HG03060 (cell line): ENCODE data around the gene ONECUT1.
A peak's percentile ranks its signal among the peaks of the same experiment; 100 is the strongest.

ENCODE experiments used
- ATAC-seq: cut with Tn5 transposase; IDR thresholded peaks from one replicate; pipeline ENCODE4 v1.9.1; 2021; ENCODE audit warnings: low read depth, moderate number of reproducible peaks; ENCODE audit not compliant: unreplicated experiment

The ONECUT1 gene

GRCh38 chr15:52783929-52784798, 6.0 kb downstream of the ONECUT1 start:
- no peak for ATAC-seq

DNA sequence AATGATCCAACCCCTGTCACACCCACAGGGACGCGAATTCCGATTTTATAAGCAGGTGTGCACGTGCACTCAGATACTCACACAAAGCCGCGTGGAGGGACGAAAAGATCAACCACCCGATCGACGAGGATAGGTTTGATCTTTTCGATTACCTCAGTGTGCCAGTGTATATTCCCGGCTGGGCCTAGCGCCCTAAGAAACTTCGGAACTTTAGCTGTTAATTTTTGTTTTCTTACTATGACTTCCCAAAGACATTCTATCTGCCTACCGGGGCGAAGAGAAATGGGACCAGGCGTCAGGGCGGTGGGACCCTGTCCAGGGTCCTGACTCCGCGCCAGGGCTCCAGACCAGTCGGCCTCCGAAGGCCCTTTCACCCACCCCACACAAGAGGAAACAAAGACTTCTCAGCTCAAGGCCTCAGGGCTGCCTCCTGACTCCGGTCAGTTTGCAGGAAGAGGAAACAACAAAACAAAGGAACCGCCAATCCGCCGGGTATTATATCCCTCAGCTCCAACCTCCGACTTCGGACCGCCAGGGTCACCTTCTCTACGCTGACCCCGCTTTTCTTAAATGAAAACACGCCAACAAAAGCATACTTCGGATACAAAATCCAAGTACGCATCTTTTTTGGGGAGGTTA, 6.8 kb downstream of the ONECUT1 start:
- ATAC-seq = no peak

- ATAC-seq = no peak
These were observed 7.6 kb downstream of the ONECUT1 start for GRCh38 chr15:52782514-52782913.

DNA sequence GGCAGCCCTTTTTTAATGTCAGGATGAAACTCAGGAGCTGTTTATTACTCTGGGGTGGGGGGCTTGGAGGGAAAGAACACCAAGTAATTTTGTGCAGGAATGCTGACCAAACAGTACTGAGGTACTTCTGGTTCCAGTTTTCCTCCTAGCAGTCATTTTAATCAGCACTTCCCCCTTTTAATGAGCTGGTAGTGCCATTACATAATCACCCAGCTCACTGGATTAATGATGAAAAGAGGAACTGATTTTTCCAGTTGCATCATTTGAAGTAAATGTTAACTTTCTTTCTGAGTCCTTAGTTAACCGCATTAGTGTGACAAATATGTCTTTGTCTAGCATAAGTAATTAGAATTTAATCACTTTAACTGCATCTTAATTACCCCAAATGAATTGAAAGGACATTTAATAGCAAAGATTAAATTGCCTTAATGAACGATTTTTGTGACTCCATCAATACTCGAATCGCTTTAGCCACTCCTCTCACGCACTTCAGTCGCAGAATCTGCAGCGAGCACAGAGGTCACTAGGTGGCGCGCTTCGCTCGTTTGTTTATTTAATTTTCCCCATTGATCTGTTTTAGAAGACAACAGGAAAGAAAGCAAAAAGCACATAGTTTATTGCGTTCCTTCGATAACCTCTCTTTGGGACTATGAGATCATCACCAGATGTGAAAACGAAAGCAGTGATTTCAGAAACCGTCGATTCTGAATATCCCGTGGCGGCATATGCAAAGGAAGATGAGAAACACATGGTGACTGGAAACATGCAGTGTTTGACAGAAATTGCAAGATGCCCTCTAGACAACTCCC, 9.8 kb downstream of the ONECUT1 start:
- peak; percentile 63 for ATAC-seq

GRCh38 chr15:52778457-52778856, 11.7 kb downstream of the ONECUT1 start:
- ATAC-seq = no peak

DNA sequence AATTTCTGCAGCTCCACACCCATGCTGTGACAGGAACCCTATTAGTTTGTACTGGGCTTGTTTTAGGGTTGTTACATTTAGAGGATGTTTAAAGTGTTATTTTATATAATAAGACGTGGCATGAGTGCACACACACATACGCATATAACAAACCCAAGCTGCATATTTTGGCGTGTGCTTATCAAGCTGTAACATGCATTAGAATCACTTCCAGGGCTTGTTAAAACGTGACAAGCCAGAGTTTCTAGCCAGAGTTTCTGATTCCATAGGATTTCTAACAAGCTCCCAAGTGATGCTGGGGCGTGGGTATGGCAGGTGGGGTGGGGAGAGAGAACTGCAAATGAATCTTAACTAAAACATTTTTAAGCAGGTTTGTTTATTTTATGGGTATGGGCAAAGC, 17.4 kb downstream of the ONECUT1 start:
- no peak for ATAC-seq

GRCh38 chr15:52765785-52766184, 24.4 kb downstream of the ONECUT1 start:
- ATAC-seq = no peak

DNA sequence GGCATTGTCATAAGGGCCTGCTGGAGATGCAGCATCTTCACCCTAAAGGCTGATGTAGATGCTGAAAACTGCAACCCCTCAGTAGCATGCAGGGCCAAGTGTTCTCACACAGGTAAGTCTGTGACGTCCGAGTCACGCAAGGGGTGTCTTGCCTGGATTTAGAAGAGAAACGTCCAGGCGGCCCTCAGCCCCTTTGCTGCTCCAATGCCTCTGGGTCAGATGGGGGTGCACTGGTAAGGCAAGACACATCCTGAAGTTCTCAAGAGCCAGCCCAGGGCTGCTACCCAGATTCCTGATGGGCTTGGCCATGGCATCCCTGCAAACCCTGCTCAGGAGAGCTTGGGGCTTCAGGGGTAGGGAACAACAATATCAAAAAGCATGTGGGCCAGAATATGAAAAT, 25.4 kb downstream of the ONECUT1 start:
- ATAC-seq = no peak

- no peak for ATAC-seq
These were observed 27.5 kb downstream of the ONECUT1 start for GRCh38 chr15:52762621-52763020.

DNA sequence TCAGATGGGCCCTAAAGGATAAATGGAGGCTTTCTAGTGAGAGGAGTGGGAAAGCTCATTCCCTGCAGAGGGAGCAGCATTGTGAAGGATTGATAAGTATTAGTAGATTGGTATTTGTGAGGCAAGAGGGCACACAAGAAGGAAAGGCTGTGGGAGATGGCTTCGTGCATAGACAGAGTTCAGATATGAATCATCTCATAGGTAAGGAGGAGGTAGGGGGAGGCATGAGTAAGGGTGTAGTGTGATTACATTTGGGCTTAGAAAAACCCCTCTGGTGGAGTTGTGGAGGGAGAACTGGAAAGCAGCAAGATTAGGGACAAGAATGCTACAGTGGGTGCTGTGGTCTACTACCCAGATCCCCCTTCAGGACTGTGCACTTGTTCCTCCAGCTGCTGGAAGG, 29.6 kb downstream of the ONECUT1 start:
- no peak for ATAC-seq

GRCh38 chr15:52759969-52760368, 30.2 kb downstream of the ONECUT1 start:
- ATAC-seq = no peak

GRCh38 chr15:52757496-52757895, 32.6 kb downstream of the ONECUT1 start:
- ATAC-seq = no peak

DNA sequence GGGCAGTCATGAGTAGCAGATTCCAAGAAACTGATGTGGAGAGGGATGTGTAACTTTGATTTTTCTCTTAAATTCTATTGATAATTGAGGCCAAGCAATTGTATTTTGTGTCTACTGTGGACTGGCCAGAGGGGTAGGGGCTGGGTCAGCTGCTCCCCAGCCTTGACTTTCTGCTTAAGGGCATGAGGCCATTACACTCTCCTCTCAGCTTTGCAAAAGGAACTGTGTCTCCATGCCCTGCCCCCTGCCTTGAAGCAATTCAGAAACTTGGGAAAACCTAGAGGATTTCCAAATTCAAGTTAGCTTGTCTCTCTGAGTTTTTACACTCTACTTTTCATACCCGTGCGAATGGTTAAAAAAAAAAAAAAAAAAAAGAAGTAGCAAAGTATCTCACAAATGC, 38.6 kb downstream of the ONECUT1 start:
- ATAC-seq = no peak

DNA sequence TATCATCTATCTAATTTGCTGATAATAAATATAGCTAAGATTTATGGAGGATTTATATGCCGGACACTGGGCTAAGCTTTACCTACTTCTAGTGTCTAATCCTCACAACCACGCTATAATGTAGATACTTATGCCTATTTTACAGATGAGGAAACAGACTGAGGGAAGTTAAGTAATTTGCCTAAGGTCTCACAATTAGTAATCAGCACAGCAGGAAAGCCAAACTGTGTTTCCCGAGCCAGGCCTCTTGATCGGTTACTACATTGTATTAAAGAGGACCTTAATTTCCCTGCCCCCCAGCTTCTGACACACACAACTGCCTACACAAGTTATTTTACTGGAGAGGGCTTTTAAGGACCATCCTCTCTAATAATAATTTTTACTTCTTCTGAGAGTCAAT, 40.9 kb downstream of the ONECUT1 start:
- ATAC-seq = no peak

DNA sequence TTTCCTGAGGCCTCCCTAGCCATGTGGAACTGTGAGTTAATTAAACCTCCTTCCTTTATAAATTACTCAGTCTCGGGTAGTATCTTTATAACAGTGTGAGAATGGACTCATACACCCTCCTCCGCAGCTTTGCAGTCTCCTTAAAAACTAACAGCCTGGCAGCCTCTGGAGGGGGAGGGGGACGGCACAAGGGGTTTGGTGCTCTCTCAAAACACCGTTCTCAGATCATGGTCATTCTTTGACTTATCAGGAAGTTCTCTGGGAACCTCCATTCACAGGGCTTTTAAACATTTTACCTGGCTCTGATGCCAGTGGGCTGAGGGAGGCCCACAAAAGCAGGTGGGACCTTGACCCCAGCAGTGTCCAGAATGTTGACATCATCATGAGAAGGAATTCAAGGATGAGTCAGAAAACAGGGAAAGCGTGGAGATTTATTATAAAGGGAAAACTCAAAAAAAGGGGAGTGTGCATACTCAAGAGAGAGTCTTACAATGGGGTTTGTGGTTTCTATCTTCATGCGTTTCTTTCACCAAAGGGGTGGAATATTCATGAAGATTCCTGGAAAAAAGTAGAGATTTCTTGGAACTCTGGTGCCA, 43.9 kb downstream of the ONECUT1 start:
- ATAC-seq = no peak

- ATAC-seq = no peak
These were observed 44.6 kb downstream of the ONECUT1 start for GRCh38 chr15:52745326-52746161.

DNA sequence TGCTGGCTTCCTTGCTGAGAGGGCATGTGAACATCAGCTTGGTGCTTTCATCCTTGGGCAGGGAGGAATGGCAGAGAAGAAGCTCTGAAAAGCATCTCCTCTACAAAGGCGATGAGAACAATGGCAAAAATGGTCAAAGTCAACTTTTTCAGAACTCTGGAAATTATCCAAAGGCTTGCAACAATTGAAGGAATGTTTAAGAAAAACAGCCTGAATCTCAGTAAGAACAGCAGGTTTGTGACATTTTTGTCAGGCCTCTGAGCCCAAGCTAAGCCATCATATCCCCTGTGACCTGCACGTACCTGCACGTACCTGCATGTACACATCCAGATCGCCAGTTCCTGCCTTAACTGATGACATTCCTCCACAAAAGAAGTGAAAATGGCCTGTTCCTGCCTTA, 51.8 kb downstream of the ONECUT1 start:
- ATAC-seq = no peak

DNA sequence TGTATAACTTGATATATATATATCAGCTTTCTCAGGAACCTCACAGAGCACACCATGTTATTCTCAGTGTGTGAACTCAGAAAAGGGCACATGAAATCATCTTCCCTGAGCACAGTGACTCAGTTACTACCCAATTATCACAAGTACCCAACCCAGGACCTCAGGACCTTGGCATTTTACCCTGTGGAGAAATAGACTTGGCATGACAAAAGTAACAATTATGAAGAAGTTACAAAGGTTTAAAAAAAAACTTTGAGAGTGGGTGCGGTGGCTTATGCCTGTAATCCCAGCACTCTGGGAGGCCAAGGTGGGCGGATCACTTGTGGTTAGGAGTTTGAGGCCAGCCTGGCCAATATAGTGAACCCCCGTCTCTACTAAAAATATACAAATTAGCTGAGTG, 52.4 kb downstream of the ONECUT1 start:
- no peak for ATAC-seq

DNA sequence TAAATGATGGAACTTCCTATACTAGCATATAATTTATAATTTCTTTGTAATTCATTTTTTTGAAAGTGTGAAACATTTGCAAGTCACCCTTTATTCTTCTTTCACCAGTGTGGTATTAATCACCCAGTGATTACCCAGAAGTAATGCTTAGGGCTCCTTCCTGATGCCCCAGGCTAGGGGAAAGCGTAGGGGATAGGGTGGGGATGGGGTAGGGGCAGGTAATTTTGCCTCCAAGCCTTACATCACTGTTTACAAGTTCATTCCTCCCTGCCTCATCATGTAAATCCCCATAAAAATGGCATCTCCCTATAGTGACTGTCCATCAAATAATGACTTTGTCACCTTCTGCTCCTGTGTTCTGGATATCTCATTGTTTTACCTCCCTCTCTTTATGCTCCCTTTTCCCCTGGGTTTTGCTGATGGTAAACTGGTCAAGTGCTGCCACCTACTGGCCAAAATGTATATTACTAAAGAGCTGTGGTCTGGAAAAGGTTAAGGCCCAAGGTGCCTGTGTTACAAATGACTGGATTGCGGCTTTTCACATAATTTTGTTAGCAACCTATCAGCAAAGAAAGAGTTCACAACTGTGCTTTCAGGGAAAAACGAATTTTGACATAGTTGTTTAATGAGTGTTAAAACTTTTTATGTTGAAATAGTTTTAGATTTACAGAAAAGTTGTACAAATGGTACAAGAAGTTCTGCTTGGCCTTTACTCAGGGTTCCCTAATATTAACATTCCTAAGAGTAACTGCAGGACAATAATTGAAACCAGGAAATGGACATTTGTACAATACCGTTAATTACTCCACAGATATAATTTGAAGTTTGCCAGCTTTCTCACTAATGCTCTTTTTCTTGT, 54.7 kb downstream of the ONECUT1 start:
- no peak for ATAC-seq
